ENCODE measurements around the gene EXOSC9.

EXOSC9 gene, protein sequence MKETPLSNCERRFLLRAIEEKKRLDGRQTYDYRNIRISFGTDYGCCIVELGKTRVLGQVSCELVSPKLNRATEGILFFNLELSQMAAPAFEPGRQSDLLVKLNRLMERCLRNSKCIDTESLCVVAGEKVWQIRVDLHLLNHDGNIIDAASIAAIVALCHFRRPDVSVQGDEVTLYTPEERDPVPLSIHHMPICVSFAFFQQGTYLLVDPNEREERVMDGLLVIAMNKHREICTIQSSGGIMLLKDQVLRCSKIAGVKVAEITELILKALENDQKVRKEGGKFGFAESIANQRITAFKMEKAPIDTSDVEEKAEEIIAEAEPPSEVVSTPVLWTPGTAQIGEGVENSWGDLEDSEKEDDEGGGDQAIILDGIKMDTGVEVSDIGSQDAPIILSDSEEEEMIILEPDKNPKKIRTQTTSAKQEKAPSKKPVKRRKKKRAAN

DNA sequence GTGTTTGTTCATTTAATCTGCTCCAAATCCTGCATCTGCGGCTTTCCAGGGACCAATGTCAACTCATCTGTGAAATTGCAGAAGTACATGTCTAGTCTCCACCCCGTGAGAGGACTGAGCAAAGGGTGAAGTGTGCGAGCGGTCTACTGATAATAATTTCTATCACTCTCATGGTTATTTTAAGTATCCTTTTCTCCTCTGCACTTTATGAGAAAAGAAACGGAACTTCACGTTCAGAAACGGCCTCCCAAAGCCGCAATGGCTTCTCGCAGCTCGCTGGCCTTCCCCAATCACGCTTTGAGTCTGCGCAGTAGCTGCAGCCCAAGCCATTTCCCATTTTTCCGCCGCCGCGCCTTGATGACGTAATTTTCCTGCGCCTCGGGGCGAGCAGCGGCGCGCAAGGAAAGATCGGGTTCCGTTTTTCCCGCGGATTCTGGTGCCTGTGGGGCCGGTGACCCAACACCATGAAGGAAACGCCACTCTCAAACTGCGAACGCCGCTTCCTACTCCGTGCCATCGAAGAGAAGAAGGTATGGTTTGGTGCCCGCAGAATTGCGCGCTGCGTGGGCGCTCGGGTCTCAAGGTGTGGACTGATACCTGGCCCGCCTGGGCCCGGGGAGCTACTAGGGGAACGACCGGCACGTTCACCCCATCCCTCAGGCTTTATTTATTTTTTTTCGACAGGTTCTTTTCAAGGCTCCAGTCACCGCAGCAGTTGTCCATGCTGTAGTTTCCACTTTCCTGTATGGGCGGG, at the start of gene EXOSC9:
TSS of gene EXOSC9 (plus strand) at position 363 of the 754 bp plus-strand sequence. CDS start at position 465, 102 bp downstream.
- TF ChIP-seq GATA1 (IDR thresholded peaks at IDR 0.05; ENCODE audit: low read depth, low read length) = no peak
- peak; percentile 97 for TF ChIP-seq POLR2A (IDR thresholded peaks at IDR 0.05; ENCODE audit: low read length)
- DNase-seq = peak; percentile 97 to 98

DNA sequence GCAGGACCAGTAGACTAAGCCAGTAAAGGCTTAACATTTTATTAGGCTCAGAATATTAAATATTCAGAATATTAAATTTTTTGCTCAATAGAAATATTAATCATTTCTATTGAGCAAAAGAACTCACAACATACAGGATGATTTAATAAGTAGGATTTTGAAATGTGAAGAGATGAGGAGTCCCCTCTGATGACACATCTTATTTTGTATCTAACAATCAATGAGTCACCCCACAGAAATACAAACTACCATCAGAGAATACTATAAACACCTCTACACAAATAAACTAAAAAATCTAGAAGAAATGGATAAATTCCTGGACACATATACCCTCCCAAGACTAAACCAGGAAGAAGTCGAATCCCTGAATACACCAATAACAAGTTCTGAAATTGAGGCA, 49.0 kb upstream of the EXOSC9 start:
- peak in 1 of 2 experiments; percentile 30 for DNase-seq

DNA sequence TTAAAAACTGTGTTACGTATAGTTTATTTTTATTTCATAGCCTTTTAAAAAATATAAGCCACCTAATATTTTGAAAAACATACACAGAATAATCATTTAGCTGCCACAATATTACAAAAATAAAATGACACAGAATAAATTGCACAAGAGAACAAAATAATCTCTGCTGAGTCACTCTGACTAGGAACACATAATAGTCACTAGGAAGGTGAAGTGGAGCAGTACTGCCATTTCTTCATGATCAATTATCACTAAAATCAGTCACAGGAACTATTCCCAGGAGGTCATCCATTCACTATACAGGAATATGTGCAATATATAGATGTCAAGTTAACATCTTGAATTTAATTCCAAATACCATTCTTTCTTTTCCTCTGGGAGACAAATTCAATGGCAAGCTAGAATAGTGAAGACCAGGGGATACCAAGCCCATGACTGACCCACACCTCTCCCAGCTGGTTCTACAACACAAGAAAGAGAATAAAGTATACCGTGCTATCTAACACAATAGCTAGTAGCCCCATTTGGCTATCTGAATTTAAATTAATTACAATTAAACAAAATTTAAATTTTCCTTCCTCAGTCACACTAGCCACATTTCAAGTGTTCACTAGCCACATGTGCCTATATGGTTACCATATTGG, 42.1 kb upstream of the EXOSC9 start:
- TF ChIP-seq POLR2A (IDR thresholded peaks at IDR 0.05; ENCODE audit: low read length) = no peak
- TF ChIP-seq GATA1 (IDR thresholded peaks at IDR 0.05; ENCODE audit: low read depth, low read length) = no peak
- DNase-seq = peak; percentile 25 to 64

DNA sequence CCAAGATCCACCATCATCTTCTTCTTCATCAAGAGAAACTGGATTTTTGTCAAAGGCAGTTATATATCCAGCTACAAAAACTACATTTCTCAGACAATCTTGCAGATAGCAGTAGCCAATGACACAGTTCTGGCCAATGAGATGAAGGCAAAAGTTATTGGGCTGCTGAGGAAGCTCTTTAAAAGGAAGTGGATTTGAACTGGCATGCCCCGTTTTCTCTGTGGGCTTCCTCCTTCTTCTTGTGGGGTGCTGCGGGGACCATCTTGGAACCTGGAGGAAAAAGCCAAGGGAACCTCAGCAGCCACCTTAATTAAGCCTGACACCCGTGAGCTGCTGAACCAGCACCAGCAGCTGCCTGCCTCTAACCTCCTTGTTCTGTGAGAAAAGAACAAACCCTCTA, 40.9 kb upstream of the EXOSC9 start:
- no peak for TF ChIP-seq POLR2A (IDR thresholded peaks at IDR 0.05; ENCODE audit: low read length)
- TF ChIP-seq GATA1 (IDR thresholded peaks at IDR 0.05; ENCODE audit: low read depth, low read length) = no peak

DNA sequence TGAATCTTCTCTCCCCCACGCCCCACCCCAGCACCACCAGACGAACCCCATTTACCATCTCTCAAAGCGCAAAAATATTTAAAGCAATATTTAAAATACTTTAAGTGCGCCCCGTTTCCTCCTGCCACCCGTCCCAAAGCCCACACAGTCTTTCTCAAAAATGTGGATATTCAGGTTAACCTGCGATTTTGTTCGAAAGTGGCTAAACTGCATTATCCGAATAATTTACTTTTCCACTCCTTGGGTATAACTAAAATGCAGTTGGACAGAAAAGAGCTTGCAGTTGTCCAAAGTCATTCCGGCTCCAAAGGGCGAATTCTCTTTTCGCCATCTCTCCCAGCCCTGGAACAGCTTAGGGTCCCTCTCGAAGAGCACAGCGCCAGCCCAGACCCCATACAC, 36.8 kb upstream of the EXOSC9 start:
- TF ChIP-seq POLR2A (IDR thresholded peaks at IDR 0.05; ENCODE audit: low read length) (no peak), GATA1 (IDR thresholded peaks at IDR 0.05; ENCODE audit: low read depth, low read length) (no peak)
- no peak for DNase-seq

More for the DNA sequence above, 40.9 kb upstream of the EXOSC9 start:
- no peak for DNase-seq

DNA sequence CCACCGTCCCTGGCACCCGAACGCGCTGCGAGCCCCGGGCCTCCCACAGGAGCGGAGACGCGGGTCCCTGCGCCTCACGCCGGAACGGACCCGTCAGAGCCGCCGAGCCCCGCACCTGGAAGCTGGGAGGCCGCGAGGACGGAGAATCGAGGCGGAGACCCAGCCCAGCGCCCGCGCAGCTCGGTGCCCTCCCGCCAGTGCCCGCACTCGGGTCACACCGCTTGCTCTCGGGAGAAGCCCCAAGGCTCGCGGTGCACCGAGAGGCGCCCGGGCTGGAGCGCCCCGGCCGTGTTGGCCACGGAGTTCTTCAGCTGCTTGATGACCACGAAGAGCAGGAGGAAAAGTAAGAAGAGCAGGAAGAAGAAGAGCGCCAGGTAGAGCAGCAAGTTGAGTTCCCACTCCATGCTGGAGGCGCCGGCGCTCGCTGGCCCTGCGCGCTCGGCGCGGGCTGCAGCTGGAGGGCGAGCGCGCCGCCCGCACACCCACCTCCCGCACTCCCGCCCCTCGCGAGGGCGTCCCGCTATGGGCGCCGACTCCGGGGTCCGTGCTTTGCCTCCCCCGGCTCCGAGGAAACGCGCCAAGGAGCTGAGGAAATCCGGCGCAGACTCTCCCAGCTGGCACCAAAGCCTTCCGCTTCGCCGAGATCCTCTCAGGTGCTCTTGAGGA, 36.3 kb upstream of the EXOSC9 start, which contains the start of gene SMIM43:
TSS of gene SMIM43 (minus strand) at position 463 of the 666 bp plus-strand sequence. CDS start at position 404, 59 bp downstream.
- peak; percentile 55 to 61 for DNase-seq

DNA sequence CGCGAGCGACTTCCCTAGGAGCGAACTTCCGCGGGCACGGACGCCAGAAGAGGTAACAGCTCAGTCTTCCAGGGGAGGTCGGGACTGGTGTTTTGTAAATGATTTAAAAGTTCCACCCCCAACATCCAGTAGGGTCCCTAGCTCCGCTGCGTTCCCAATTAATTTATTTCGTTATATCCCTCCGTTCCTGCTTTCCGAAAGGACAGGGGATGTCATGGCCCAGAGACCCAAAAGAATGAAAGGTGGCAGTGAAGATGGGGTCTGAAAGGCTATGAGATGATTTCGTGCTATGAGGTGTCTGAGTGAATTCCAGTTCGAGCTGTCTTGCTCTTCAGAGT, 35.8 kb upstream of the EXOSC9 start:
- DNase-seq = peak in 1 of 2 experiments; percentile 38
- TF ChIP-seq POLR2A (IDR thresholded peaks at IDR 0.05; ENCODE audit: low read length) = no peak

More for the DNA sequence above, 36.3 kb upstream of the EXOSC9 start, which contains the start of gene SMIM43:
- TF ChIP-seq GATA1 (IDR thresholded peaks at IDR 0.05; ENCODE audit: low read depth, low read length) = no peak

DNA sequence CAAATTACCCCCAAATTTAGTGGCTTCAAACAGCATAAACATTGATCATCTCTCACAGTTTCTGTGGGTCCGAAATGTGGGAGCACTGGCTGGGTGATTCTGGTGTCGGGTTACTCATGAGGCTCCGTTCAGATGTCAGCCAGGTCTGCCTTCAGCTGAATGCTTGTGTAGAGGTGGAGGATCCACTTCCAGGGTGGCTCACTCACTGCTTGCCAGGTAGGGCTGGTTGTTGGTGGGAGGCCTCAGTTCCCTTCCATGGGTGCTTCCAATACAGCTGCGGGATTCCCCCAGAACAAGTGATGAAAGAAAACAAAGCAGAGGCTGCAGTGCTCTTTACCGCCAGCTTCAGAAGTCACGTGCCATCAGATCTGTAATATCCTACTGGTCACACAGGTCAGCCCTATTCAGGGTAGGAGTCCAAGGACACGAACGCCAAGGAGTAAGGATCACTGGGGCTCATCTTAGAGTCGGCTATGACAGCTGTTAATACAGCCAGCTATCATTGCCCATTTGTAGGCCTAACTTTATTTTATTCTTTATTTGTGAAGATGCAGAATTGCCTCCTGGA, 35.1 kb upstream of the EXOSC9 start:
- no peak for DNase-seq
- TF ChIP-seq POLR2A (IDR thresholded peaks at IDR 0.05; ENCODE audit: low read length) (no peak), GATA1 (IDR thresholded peaks at IDR 0.05; ENCODE audit: low read depth, low read length) (no peak)

DNA sequence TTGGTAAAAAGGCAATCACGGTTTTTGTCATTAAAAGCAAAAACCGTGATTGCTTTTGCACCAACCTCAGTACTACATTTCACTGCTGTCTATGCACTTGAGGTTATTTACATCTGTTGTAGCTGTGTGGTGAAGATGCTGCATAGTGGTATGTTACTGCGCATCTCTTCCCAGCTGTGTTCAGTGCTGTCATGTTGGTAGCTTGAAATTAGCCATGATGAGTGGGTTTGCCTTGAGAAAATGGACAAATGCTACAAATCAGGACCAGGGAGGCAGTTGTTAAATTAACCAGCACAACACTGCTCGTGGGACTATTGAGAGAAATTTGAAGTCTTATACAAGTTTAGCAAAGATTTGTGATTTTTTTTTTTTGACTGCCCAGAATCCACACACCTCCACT, 34.0 kb upstream of the EXOSC9 start:
- TF ChIP-seq GATA1 (IDR thresholded peaks at IDR 0.05; ENCODE audit: low read depth, low read length) (no peak), POLR2A (IDR thresholded peaks at IDR 0.05; ENCODE audit: low read length) (no peak)
- DNase-seq = no peak

DNA sequence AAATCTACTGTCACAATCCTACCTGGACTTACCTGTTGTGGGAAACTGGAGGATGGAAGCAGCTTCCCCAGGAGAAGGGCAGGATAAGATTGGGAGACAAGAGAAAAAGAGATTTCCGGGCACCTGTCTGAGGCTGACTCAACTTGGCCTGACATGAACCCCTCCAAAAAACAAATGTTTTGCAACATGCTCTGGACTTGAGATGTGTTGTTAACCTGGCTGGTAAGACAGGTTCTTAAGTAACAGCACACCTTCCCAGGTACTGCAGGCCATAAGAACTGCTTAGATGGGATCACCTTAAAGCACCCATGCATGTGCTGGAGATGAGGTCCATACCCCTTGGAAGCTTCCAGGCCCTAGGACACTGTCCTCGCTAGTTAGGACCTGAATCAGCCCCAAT, 31.8 kb upstream of the EXOSC9 start:
- DNase-seq = no peak
- TF ChIP-seq POLR2A (IDR thresholded peaks at IDR 0.05; ENCODE audit: low read length) (no peak), GATA1 (IDR thresholded peaks at IDR 0.05; ENCODE audit: low read depth, low read length) (no peak)

DNA sequence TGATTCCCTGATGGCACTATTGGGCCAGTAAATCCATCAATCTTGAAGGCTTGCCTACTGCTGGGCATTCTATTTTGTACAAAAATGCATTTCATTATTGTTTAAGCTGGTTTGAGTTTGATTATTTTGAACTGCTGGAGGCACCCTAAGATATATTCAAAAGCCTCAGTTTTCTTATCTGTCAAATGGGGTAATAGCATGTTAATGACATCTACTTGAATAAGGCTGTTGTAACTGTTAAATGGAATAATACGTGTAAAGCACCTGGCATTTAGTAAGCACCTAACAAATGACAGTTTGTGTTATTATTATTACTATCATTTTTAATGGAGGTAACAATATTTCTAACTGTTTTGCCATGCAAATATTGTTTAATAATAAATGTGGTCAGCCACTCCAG, 29.3 kb upstream of the EXOSC9 start:
- DNase-seq = no peak
- TF ChIP-seq POLR2A (IDR thresholded peaks at IDR 0.05; ENCODE audit: low read length) (no peak), GATA1 (IDR thresholded peaks at IDR 0.05; ENCODE audit: low read depth, low read length) (no peak)

DNA sequence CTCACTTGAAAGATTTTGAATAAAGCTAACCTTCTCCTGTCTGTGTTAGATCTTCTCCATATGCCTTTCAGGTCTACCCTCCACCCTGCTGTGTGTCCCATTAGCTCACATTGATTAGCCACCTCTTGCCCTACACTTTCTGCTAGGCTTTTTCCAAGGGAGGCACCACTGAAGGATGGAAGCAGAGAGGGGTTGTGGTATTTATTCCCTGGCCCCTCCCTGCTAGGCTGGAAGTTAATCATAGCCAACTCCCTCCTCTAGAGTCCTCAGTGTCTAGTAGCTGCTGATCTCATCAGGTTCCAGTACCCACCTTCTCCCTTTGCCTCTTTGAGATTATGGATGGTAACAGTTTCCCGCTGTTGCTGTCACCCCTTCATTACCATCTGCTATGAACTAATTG, 27.2 kb upstream of the EXOSC9 start:
- TF ChIP-seq POLR2A (IDR thresholded peaks at IDR 0.05; ENCODE audit: low read length) (no peak), GATA1 (IDR thresholded peaks at IDR 0.05; ENCODE audit: low read depth, low read length) (no peak)

DNA sequence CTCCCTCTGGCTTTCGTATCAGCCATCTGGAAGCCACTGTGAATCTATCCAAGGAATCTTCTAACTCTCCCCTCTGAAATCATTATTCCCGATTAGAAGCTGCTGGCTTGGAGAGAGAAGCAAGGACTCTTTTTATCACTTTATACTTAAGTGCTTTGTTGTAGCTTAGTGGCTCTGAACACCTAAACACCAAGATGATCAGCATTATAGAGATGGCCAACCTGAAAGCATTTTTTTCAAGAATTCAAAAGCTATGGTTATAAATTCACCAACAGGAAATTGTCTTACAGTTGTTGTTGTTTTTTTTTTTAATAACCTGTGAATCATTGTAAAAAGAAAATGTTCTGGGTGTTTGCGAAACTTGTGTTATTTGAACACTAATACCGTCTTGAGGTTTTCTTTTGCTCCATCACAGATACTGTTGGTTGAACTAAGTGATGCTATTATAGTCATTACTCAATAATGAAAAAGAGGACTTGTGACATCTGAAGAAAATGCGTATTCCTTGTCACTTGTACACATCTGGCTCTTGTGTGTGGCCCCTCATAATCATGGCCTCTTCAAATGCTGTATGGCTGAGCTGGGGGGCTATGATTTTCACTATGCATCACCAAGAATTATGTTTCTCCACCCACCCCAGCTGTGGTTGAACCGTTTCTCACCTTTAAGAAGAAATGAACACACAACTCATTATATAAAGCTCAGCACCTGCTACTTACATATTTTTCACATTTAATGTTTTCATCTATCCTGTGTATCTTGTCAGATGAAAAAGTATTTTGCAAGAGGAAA, 24.3 kb upstream of the EXOSC9 start:
- TF ChIP-seq GATA1 (IDR thresholded peaks at IDR 0.05; ENCODE audit: low read depth, low read length) (no peak), POLR2A (IDR thresholded peaks at IDR 0.05; ENCODE audit: low read length) (no peak)
- peak in 1 of 2 experiments; percentile 35 for DNase-seq

More for the DNA sequence above, 27.2 kb upstream of the EXOSC9 start:
- DNase-seq = peak in 1 of 2 experiments; percentile 52

Data from erythroblast (primary cell).